GM21515 (cell line): ENCODE results near the gene INHBE.
"Not testable (repeated sequence)": the region's sequence is repeated elsewhere in the genome, so short reads cannot be mapped to it uniquely, and the experiment has no call there.

Experiments
- ATAC-seq: cut with Tn5 transposase; IDR thresholded peaks from one replicate; pipeline ENCODE4 v1.9.1; 2021; ENCODE audit not compliant: unreplicated experiment

Gene INHBE

DNA sequence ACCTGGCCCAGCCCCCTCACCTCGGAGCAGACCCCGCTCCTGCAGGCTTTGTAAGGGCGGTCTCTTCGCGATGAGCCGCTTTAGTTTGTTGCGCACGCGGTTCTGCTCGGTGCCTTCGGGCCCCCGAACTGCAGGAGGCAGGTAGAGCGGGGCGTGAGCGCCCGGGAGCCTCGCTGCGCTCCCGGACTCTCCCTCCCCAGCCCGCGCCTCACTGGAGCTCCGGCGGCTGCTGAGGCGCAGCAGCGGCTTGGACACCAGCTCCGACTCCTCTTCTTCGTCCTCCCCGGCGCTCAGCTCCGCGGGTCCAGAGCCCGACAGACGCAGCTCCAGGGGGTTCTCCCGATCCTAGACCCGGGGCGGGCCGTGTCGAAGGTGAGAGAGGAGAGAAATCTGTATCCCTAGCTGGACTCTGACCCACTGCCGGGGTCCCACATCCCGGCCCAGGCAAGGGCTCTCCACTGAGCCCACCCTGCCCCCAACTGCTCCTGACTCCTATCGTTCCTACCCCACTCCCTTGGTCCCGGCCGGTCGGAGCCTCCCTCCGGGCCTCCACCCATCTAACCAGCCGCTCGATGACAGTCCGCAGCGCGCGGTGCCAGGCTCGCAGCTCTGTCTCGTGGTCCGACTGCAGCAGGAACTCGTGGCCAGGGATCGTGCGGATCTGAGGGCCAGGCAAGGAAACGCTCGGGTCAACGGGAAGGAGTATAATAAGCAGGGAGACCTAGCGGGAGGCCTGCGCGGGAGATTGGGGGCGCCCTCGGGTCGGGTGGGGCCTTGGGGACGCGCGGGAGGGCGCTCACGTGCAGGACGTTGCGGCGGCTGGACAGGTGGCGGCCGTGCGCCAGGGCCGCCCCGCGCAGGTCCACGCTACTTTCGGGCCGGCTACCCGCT is 20.4 kb downstream of the INHBE start:
- no peak for ATAC-seq

DNA sequence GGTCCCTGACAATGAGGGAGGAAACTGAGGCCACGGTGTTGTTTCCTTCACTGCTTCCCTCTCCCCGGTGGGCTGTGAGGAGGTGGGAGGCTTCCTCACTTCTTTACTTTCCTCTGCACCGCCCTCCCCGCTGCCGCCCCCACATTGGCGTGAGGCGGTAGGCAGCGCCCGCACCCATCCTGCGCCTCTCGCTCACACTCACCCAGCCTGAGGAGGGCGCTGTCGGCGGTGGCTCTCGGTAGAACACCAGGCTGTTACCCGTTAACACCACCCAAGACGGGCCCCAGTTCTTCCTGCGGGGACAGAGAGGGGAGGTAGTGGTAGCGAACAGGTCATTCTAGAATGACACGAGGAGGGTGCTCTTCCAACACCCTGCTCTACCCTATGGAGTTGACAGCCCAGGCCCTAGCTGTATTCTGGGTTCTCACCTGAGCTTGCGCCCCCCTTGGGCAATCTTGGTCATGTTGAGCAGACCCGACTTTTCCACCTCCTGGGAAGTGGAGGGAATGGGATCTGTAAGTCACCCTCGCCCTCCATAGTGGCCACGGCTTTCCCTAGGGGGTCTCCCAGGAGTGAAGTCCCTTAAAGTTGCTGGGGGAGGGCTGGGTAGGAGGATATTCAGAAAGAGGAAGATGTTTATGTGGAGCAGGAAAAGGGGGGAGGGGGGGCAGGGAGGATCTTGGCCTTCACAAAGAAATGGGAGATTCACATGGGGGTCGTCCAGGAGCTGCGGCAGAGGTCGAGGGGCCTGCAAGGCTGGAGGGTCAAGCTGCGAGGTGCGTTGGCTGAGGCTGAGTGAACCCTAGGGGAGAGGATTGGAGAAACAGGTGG is 21.3 kb downstream of the INHBE start:
- ATAC-seq = no peak

DNA sequence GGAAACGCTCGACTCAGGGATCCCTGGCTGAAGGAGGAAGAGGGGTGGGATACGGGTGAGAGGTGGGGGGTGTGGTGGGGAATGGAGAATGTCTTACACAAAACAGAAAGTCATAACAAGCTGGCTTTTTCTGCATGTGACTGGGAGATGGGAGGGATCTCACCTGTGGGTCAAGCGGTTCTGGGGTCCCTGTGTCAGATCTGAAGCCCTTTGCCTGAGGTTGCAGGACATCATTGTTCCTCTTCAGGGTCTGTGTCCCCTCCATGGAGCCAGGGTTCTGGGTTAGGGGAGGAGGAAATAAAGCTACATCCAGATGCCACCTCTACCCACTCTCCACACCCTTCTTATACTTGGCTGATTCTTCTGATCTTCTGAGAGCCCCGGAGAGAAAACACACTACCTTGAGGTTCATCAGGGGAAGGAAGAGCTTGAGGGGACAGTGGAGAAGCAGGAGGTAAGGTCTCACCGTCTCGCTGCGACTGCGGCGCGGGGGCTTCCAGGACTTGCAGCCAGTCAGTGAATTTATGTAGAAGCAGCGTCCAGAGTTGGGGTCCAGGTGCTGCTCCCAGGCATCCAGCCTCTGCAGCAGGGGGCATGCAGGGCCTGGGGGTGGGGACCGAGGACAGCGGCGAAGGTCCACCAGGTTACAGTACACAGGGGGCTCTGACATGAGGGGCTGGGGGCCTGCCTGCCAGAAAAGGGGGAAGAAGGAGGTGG is 22.0 kb downstream of the INHBE start:
- ATAC-seq = peak; percentile 12

DNA sequence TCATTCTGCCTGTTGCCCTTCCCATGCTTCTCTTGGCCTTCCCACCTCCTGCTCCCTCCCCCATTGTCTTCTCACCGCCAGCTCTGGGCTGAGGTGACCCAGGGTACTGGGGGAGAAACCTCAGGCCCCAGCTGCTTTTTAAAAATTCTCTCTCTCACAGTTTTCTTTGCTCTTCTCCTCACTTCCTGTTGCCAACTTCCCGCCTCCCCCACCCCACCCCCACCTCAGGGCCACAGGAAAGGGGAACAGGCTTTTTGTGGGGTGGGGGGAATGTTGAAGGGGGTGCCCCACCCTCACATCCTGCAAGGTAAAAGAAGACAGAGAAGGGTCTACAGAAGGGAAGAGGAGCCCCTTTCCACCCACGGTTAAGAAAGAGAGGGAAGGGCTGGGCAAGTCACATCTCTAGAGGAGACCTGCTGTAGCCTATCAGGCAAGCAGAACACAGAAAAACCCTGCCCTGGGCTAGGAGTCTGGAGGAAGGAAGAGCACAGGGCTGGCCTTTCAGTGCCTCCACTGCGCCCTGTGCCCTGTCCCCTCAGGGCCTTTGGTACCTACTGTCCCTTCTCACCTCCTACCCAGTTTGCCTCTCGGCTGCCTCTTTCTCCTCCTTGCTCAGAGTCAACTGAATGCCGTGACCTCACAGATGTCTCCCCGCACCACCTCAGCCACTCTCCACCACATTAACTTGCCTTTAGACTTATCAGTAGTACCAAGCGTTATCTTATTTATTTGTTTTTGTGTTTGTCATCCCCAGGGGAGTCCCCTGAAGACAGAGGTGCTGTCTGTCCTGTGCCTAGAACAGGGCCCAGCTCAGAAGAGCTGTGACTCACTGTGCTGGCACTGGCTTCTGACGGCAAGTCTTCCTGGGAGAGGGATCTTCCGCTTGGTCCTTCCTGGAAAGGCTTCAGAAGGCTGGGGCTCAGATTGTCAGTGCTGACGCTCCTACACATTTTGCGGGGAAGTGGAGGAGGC is 22.9 kb downstream of the INHBE start:
- peak; percentile 48 for ATAC-seq

DNA sequence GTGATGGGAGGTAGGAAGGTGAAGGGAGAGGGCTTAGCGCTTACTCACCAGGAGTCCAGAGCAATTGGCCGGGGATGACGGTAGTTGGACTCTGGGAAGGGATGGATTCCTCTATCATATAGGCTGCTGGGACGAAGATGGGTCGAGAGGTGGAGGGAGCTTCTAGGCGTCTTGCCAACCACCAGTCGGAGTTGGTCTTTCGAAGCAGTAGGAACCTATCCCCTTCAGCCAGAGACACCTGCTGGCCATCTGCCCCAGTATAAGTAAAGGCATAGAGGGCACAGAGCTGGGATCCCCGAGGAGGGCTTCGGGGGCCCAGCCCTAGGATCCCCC is 23.9 kb downstream of the INHBE start:
- ATAC-seq = no peak

DNA sequence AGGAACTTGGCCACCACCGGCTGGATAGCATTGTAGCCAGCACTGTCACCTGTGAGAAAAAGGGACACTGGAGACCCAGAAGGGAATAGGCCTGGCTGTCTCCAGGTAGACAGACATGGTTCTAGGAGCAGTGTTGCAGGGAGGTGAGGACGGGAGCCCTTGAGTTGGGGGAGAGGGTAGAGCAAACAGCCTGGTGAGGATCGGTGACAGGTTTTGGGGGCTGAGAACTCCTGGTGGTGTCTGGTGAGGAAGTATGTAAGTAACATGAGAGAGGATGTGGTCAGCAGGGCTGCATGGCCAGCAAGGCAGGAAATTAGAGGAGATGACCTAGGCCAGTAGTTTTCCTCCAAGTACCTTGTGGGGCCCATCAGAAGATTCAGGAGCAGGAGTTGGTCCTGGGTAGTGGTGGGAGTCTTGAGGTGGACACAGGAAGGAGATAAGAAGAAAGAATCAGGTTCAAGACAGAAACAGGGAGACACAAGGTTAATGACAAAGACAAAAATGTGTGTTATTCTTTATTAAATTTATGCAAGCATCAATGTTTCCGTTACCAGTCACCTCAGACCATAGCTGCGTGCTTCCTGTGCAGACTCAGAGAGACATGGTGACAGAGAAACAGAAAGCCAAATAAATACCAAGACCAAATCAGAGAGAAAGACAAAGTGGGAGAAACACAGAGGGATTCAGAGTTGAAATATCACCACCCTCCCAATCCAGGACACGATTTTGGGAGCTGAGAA is 24.4 kb downstream of the INHBE start, which contains the start of gene ARHGAP9:
Gene ARHGAP9, minus strand, starts transcription at position 491 of the 740 bp plus-strand sequence. Its CDS starts 460 bp downstream, at position 31.
- peak; percentile 33 for ATAC-seq

DNA sequence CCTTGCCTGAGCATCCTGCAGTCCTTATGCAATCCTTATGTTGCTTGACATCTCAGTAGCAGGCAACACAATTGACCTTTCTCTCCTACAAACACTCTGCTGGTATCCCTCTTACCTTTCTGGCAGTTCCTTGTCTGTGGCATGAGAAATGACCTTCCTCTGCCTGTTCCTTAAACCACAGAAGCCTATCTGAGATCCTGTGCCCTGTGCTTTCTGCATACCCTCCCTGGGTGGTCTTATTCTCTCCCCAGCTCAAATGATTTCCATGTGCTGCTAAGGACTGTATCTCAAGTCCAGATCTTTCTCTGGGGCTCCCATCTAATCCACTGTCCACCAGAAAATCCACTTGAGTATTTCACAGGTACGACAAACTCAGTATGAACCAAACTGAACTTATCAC is 26.6 kb downstream of the INHBE start:
- ATAC-seq = no peak

DNA sequence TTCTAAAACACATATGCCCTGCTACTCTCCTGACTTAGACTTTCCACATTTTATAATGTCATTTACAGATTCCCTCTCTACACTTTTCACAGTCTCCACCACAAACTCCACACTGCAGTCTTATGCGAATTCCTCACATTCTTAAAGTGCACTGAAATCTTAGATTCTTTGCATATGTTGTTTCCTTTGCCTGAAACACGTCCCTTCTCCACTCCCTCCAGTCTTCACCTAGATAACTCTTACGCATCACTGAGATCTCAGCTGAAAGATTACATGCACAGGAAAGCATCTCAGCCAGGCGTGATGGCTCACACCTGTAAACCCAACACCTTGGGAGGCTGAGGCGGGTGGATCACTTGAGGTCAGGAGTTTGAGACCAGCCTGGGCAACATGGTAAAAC is 28.4 kb downstream of the INHBE start:
- no peak for ATAC-seq

DNA sequence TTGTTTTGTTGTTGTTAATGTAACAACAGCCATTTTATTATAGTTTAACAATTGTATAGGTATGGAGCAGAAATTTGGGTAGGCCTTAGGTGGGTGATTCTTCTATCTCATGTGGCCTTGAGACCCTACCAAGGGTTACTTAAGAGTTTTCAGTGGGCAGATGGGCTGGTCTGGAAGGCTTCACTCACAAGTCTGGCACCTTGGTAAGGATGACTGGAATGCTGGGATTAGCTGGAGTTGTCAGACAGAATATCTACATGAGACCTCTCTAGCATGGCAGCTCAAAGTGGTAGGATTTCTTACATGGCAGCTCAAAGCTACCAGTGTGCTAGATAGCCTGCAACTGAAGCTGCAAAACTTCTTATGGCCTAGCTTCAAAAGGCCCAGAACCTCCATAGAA is 30.6 kb downstream of the INHBE start:
- no peak for ATAC-seq

DNA sequence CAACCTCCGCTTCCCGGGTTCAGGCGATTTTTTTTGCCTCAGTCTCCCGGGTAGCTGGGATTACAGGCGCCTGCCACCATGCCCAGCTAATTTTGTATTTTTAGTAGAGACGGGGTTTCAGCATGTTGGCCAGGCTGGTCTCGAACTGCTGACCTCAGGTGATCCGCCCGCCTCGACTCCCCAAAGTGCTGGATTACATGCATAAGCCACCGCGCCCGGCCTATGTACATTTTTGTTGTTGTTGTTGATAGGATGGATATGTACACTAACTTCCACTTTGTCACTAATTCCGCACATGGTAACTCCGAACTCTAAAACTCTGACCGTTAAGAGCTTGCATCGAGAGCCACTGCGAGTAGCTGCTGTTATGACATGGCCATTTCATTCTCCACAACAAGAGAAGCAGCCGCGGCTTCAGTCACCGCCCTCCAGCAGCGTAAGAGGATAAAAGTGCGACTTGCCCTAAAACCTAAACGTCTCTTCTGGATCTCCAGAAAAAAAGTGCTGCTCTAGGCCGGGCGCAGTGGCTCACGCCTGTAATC is 32.0 kb downstream of the INHBE start:
- no peak for ATAC-seq

DNA sequence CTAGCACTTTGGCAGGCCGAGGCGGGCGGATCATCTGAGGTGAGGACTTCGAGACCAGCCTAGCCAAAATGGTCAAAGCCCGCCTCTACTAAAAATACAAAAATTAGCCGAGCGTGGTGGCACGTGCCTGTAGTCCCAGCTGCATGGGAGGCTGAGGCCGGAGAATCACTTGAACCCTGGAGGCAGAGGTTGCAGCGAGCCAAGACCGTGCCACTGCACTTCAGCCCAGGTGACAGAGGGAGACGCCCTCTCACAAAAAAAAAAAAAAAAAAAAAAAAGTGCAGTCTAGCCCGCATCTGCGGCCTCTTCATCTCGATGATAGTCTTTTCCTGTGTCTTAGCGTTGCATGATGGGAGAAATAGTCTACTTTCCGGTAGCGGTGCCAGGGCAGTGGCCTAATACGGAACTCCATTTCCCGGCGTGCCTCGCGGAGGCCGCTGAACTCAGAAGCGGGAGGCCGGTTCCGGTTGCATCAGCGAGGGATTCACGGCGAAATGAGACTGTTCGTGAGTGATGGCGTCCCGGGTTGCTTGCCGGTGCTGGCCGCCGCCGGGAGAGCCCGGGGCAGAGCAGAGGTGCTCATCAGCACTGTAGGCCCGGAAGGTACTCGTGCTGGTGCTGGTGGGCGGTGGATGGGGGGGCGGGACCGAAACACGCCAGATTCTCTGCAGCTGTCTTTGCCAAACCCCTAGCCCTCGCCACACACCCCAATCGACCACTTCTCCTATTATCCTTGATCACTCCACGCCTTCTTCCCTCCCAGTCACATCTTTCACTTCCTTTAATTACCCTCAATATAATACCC is 32.7 kb downstream of the INHBE start, which contains the start of gene MARS1:
Gene MARS1, plus strand, starts transcription at position 472 of the 805 bp plus-strand sequence. Its CDS starts 23 bp downstream, at position 495.
- ATAC-seq = peak; percentile 91

DNA sequence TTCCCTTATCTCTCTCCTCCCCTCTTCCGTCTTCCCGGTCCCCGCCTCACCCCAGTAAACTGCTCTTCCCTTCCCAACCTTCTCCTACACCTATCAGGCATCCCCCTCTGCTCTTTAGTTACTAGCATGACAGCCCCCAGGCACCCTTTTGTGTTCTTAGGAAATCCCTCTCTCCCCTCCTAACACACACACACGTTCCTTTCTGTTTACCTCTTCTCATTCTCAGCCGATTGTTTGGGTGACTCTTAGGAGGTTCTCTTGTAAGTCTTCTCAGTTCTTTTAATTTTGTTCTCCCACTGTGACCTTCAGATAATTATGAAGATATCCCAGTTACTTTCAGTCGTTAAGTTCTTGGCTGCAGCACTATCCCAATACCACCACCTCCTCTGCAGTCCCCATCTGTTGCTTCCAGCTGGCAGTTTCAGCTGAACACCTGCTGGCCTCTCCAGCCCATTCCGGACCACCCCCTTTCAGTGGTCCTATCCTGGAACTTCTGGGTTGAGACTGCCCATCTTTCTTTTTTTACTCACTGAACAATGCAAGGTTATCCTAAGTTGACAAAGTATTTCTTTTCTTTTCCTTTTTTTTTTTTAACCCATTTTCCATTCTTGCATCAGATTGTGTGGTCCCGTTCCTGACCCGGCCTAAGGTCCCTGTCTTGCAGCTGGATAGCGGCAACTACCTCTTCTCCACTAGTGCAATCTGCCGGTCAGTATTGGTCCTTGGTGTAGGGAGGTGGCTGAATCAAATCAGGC is 33.5 kb downstream of the INHBE start:
- ATAC-seq = peak; percentile 1

DNA sequence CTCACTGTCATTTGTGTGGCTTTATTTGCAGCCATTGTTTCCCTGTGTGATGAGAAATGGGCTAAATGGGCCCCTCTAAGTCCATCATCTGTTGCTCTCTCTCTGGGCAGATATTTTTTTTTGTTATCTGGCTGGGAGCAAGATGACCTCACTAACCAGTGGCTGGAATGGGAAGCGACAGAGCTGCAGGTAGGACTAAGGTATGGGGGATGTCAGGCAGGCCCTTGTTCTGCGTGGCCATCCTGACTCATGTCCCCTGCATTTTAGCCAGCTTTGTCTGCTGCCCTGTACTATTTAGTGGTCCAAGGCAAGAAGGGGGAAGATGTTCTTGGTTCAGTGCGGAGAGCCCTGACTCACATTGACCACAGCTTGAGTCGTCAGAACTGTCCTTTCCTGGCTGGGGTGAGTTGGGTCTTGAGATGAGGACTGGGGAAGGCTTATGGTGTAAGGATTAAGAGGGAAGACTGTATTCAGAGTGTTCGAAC is 34.1 kb downstream of the INHBE start:
- no peak for ATAC-seq

DNA sequence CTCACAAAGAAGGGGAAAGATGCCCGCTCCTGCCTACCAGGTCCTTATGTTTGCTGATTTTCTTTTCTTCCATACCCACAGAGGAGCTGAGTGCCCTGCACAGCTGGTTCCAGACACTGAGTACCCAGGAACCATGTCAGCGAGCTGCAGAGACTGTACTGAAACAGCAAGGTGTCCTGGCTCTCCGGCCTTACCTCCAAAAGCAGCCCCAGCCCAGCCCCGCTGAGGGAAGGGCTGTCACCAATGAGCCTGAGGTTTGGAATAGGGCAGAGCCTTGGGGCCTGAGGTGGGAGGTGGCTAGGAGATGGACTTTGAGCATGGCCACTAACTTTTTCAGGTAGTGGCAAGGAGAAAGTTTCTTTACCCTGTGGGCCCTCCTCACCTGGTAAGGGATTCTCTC is 35.0 kb downstream of the INHBE start:
- ATAC-seq = no peak

DNA sequence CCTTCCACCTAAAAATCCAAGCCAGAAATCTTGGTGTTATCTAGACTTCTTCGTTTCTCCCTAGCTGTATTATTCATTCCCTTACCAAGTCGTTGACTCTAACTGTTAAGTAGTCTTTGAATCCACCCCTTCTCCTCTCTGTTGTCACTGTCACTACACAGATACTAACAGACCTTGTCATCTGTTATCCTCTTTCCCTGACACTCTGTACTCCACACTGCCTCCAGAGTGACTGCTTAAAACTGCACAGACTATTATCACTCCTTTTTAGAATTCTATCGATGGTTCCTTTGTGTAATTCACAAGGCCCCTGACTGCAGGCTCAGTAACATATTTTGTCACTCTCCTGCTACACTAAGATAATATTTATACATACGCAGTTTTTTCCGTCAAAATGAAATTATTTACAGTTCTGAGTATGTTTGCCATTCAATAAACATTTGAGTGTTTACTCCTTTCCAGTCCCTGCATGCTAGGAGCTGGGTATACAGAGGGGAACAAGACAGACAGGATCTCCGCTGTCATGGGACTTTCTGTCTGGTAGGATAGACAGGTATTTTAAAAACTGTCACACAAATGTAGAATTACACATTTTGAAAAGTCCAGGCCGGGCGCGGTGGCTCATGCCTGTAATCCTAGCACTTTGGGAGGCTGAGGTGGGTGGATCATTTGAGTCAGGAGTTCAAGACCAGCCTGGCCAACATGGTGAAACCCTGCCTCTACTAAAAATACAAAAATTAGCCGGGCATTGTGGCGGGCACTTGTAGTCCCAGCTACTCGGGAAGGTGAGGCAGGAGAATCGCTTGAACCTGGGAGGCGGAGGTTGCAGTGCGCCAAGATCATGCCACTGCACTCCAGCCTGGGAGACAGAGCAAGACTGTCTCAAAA is 36.5 kb downstream of the INHBE start:
- no peak for ATAC-seq

DNA sequence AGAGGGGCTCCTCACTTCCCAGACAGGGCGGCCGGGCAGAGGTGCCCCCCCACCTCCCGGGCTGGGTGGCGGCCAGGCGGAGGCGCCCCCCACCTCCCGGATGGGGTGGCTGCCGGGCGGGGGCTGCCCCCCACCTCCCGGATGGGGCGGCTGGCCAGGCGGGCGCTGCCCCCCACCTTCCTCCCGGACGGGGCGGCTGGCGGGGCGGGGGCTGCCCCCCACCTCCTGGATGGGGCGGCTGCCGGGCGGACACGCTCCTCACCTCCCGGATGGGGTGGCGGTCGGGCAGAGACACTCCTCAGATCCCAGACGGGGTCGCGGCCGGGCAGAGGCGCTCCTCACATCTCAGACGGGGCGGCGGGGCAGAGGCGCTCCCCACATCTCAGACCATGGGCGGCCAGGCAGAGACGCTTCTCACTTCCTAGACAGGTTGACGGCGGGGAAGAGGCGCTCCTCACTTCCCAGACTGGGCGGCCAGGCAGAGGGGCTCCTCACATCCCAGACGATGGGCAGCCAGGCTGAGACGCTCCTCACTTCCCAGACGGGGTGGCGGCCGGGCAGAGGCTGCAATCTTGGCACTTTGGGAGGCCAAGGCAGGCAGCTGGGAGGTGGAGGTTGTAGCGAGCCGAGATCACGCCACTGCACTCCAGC is 40.1 kb downstream of the INHBE start:
- not testable (repeated sequence) for ATAC-seq
